Thymus (tissue), 11 donors: Measurements from ENCODE around the gene PEX10. TPM values are rescaled to one million over a fixed set of nuclear protein-coding genes. Genes with fewer than 3 reads are reported as not detected.
"Not testable (repeated sequence)": the region's sequence is repeated elsewhere in the genome, so short reads cannot be mapped to it uniquely, and the experiment has no call there.

ENCODE experiments used
- DNase-seq, 9 donors: peaks; one replicate each; pipeline ENCODE4 v3.0.0-alpha.2; 2013; ENCODE audit warnings: low spot score in 9 of 9, low read depth in 6 of 9, missing footprints in 1 of 9
- H3K27ac ChIP-seq, 2 donors: one replicate each; pipeline ENCODE4 v1.5.1; 2013; ENCODE audit warnings: control low read depth in 1 of 2, low read depth in 1 of 2, low read length in 1 of 2, mild to moderate bottlenecking in 1 of 2, moderate library complexity in 1 of 2
- H3K27me3 ChIP-seq, 2 donors: one replicate each; pipeline ENCODE4 v1.5.1; 2013; ENCODE audit warnings: low read length in 1 of 2; ENCODE audit not compliant: control insufficient read depth in 2 of 2, insufficient read depth in 1 of 2
- H3K36me3 ChIP-seq, 2 donors: one replicate each; pipeline ENCODE4 v1.5.1; 2013; ENCODE audit warnings: low read length in 1 of 2, mild to moderate bottlenecking in 1 of 2, moderate library complexity in 1 of 2; ENCODE audit not compliant: control insufficient read depth in 2 of 2, insufficient read depth in 2 of 2
- H3K4me1 ChIP-seq, 2 donors: one replicate each; pipeline ENCODE4 v1.5.1; 2013; ENCODE audit warnings: low read length in 2 of 2; ENCODE audit not compliant: control insufficient read depth in 2 of 2, insufficient read depth in 2 of 2
- H3K4me3 ChIP-seq, 2 donors: one replicate each; pipeline ENCODE4 v1.5.1; 2013; ENCODE audit warnings: low read length in 2 of 2, control low read depth in 1 of 2, mild to moderate bottlenecking in 1 of 2
- H3K9me3 ChIP-seq, 2 donors: one replicate each; pipeline ENCODE4 v1.5.1; 2013; ENCODE audit warnings: low read length in 1 of 2, mild to moderate bottlenecking in 1 of 2; ENCODE audit not compliant: control insufficient read depth in 2 of 2, insufficient read depth in 1 of 2
- WGBS: extraction: QIAGEN DNeasy Blood & Tissue Kit; methylation state at CpG from one replicate; pipeline ENCODE4 v1.1.7; 2013; 5-methylcytosine and 5-hydroxymethylcytosine counted together
- polyA plus RNA-seq: library from polyadenylated mRNA; stranded (reverse); fragments of 200-250 nt; gene quantifications from one replicate; pipeline ENCODE4 v1.2.3, GENCODE V29; 2013
- total RNA-seq: library from RNA; stranded (reverse); fragments of 120-200 nt; gene quantifications from one replicate; pipeline ENCODE4 v1.2.4, GENCODE V29; 2013
- donor health status: healthy.

PEX10 gene
- total and polyA plus RNA-seq, 2 donors: 8.8 to 16.0 TPM

DNA sequence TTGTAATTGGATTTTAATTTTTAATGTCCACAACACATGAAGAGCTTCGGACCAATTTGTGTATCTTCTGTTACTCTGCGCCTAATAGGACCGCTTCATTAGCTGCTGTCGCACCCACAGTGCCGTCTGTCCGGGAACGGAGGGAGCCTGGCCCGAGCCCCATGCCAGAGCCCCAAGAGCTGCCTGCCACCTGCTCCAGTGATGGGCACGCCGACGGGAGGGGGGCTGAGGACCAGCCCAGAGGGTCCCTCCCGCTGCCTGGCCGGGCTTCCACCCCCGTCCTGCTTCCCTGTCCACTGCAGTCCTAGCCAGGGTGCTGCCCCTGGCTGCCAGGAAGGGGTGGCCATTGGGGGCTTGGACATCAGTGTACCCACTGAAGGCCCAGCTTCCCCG lies 33.5 kb upstream of the PEX10 start:
- Histone ChIP-seq H3K4me3 (no peak overlapping the region), H3K27me3 (peaks cover 39 to 72% of the 10 kb centered on the region in 2 donors), H3K36me3 (no peaks in the 10 kb centered on the region), H3K27ac (no peak overlapping the region), H3K9me3 (no peaks in the 10 kb centered on the region), H3K4me1 (no peaks in the 10 kb centered on the region)
- DNase-seq: no peak
- WGBS: 88% methylated on average over 15 of the region's 15 CpGs

DNA sequence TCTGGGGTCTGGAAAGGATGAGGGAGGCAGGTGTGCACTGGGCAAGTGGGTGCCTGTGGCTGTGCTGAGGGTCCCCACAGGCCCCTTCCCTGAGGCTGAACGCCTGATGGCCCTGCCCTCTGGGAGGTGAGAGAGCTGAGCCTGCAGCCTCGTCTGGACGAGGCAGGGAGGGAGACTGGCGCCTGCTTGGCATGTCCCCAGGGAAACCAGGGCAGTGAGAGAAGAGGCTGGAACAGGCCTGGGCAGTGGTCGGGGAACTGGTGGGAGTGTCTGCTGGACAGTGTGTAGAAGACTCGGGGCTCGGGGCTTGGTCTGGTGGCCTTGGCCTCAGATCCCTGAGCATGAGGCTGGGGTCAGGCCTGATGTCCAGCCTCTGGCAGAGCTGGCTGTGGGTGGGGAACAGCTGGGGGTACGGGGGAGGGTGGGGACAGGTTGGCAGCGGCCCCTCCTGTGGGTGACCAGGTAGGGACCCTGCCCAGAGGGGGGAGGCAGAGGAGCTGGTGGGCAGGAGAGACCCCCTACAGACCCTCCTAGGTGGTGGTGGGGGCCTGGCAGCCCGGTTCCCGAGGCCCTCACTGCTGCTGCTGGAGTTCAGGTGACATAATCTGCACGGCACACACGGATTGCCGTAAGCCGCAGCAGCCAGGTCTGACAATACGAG lies 32.9 kb upstream of the PEX10 start:
- Histone ChIP-seq H3K9me3 (no peaks in the 10 kb centered on the region), H3K4me1 (no peaks in the 10 kb centered on the region), H3K4me3 (no peak overlapping the region), H3K27me3 (peaks cover 39 to 72% of the 10 kb centered on the region in 2 donors), H3K36me3 (no peaks in the 10 kb centered on the region), H3K27ac (no peak overlapping the region)
- no peak for DNase-seq
- 86% methylated on average over 16 of the region's 16 CpGs for WGBS

DNA sequence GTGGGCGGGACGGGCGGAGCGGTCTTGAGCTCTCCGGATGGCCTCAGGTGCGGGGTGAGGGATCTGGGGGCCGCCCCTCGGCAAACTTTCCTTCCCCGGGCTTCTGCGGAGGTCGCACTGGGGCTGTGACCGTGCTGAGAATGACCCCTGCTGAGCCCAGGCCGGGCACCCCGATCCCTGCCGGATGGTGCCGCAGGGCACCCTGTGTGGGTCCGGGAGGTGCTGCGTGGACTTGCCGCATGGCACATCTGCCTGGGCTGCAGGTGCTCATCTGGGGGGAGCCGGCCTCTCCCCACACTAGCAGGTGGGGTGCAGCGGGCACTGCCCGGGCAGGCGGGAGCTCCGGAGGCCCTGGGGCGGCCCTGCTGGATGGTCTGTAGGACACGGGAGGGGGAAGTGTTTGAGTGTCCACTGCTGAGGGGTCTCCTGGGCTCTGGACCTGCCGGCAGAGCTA lies 31.8 kb upstream of the PEX10 start:
- H3K27me3 ChIP-seq: peaks cover 39 to 72% of the 10 kb centered on the region in 2 donors
- 45% methylated on average over 27 of the region's 27 CpGs for WGBS
- DNase-seq: no peak

DNA sequence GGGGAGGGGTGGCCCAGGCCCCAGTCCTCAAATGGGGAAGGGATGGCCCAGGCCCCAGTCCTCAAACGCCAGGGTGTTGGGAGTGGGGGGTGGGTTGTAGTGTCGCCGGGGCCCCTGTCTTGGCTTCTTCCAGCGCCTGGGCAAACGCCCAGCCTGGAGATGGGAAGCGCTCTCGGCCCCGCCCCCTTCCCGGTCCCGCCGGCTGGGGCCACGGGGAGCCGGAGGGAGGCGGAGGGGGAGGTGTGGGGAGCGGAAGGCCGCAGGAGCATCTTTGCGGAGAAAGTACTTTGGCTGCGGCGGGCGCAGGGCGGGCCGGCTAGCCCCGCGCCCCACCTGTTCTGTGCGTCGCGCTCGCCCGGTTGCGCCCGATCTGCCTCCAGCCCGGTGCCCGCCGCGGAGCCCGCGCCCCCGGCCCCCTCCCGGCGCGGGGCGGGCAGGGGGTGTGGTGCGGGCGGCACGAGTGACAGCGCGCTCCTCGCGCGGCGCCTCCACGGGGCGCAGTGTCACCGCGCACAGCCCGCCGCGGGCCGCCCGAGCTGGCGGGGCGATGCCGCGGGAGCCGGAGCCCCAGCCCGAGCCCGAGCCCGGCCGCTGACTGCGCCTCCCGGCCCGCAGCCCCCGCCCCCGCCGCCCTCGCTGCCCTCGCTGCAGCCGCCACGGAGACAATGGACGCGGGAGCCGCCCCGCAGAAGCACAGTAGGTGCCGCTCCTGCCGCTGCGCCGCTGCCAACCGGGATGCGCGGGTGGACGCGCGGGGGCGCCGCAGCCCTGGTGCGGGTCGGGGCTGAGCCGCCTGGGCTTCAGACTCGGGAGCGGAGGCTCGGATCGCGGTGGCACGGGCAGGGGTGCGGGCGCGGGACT lies 31.1 kb upstream of the PEX10 start:
- 3% methylated on average over 107 of the region's 107 CpGs for WGBS
- Histone ChIP-seq H3K27me3 (peaks cover 39 to 68% of the 10 kb centered on the region in 2 donors), H3K36me3 (no peaks in the 10 kb centered on the region), H3K9me3 (no peaks in the 10 kb centered on the region), H3K4me3 (no peak overlapping the region), H3K27ac (no peak overlapping the region), H3K4me1 (no peaks in the 10 kb centered on the region)
- DNase-seq: peak in 1 of 9 donors; percentile 13

More for the DNA sequence above, 31.8 kb upstream of the PEX10 start:
- no peaks in the 10 kb centered on the region for H3K36me3 ChIP-seq
- H3K4me1 ChIP-seq: no peaks in the 10 kb centered on the region
- H3K4me3 ChIP-seq: no peak overlapping the region
- H3K27ac ChIP-seq: no peak overlapping the region
- no peaks in the 10 kb centered on the region for H3K9me3 ChIP-seq

DNA sequence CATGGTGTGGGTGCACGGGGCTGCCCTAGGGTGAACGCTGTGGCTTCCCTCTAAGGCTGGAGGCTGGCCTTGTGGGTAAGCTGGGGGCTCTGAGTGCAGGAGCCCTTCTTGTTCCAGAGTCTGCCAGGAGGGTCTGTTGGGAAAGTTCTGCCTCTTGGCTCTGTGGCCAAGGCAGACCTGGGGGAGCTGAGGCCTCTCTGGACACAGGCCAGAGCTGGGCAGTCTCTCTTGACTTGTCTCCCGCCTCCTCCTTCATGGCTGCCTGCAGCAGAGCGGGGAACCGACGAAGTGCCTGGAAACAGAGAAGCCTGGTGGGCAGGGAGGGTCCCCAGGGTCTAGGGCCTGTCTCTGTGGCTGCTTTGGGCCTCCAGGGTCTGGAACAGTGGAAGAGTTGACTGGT lies 30.3 kb upstream of the PEX10 start:
- no peak overlapping the region for H3K4me3 ChIP-seq
- no peaks in the 10 kb centered on the region for H3K4me1 ChIP-seq
- H3K27me3 ChIP-seq: peaks cover 39 to 59% of the 10 kb centered on the region in 2 donors
- no peaks in the 10 kb centered on the region for H3K9me3 ChIP-seq
- no peak overlapping the region for H3K27ac ChIP-seq
- DNase-seq: no peak
- 84% methylated on average over 6 of the region's 6 CpGs for WGBS
- H3K36me3 ChIP-seq: no peaks in the 10 kb centered on the region

DNA sequence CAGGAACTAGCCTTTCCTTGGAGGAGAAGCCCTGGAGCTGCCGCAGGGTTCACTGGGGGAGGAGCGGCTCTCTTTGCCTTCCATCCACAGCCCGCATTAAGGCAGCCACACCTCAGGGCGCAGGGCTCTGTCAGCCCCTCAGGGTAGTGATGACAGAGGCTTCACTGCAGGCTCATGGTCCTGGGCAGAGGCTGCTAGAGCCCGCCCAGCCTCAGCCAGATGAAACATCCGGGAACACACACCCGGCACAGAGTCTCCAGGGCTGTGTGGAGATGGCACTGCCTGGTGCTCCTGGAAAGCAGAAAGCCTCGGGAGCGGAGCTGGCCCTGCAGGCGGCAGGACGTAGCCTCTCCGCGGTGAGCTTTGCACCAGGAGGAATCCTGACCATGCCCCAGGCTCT lies 29.4 kb upstream of the PEX10 start:
- H3K4me3 ChIP-seq: no peak overlapping the region
- no peak for DNase-seq
- no peaks in the 10 kb centered on the region for H3K9me3 ChIP-seq
- 82% methylated on average over 13 of the region's 13 CpGs for WGBS
- H3K27ac ChIP-seq: no peak overlapping the region
- H3K27me3 ChIP-seq: peaks cover 39 to 50% of the 10 kb centered on the region in 2 donors
- no peaks in the 10 kb centered on the region for H3K36me3 ChIP-seq
- H3K4me1 ChIP-seq: no peaks in the 10 kb centered on the region

DNA sequence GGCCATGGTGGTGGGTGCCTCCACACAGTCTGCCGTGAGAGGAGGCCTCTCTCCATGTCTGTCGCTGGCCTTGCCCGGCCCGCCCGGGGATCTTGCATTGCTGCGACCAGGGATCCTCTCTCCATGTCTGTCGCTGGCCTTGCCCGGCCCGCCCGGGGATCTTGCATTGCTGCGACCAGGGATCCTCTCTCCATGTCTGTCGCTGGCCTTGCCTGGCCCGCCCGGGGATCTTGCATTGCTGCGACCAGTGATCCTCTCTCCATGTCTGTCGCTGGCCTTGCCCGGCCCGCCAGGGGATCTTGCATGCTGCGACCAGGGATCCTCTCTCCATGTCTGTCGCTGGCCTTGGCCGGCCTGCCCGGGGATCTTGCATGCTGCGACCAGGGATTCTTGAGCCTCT lies 28.0 kb upstream of the PEX10 start:
- not testable (repeated sequence) for DNase-seq, H3K27ac ChIP-seq, H3K4me1 ChIP-seq, H3K9me3 ChIP-seq, H3K4me3 ChIP-seq, H3K36me3 ChIP-seq
- peaks cover 34 to 36% of the 10 kb centered on the region in 2 donors for H3K27me3 ChIP-seq
- 95% methylated on average over 23 of the region's 23 CpGs for WGBS

DNA sequence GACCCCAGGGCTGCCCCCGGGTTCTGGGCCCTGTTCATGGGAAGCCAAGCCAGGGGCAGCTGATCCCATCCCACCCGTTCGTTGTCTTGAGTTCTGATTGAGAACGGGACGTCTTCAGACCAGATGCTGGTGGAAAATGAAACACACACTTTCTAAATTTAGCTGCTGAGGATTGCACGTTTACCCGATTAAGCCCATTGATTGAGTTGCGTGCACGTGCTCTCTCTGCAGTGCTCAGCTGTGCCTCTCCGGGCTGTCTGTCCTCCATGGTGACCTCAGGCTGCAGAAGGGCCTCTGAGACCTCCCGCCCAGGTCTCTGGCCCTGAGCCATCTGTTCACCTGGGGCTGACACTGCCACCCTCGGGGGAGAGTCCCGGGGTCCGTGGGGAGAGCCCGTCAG lies 27.0 kb upstream of the PEX10 start:
- Histone ChIP-seq H3K27ac (no peak overlapping the region), H3K36me3 (no peaks in the 10 kb centered on the region), H3K9me3 (no peaks in the 10 kb centered on the region), H3K4me1 (no peaks in the 10 kb centered on the region), H3K27me3 (peaks cover 25 to 33% of the 10 kb centered on the region in 2 donors), H3K4me3 (no peak overlapping the region)
- WGBS: 95% methylated on average over 15 of the region's 15 CpGs
- DNase-seq: no peak

DNA sequence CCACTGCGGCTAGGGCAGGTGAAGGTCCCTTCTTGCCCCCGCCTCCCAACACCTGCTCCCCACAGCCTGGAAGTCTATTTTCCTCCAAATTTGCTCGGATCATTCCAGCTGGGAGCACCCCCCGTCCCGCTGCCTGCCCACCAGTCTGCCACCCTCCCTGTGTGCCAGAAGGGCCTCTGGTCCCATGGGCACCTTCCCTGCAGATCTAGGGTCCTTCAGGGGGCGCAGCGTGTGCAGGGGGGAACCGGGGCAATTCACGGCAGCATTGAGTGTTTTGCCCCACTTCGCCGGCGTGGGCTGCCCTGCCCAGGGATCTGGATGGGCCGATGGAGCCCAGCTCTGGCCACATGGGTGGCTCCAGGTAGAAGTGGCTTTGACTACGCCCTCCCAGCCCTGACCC lies 26.3 kb upstream of the PEX10 start:
- H3K4me3 ChIP-seq: no peak overlapping the region
- WGBS: 96% methylated on average over 14 of the region's 14 CpGs
- no peak overlapping the region for H3K27ac ChIP-seq
- H3K9me3 ChIP-seq: no peaks in the 10 kb centered on the region
- no peak for DNase-seq
- H3K4me1 ChIP-seq: no peaks in the 10 kb centered on the region
- peaks cover 18 to 35% of the 10 kb centered on the region in 2 donors for H3K27me3 ChIP-seq
- no peaks in the 10 kb centered on the region for H3K36me3 ChIP-seq
